Osteoblast (primary cell): Measurements from ENCODE around the gene RHBDL1. TPM values are rescaled to one million over a fixed set of nuclear protein-coding genes. Genes with fewer than 3 reads are reported as not detected.
"Not testable (repeated sequence)": the region's sequence is repeated elsewhere in the genome, so short reads cannot be mapped to it uniquely, and the experiment has no call there.

ENCODE experiments used
- DNase-seq: peaks from one replicate; pipeline ENCODE4 v3.0.0; 2011; ENCODE audit warnings: low spot score, mixed read lengths; ENCODE audit not compliant: insufficient read length; ENCODE audit errors: missing footprints
- H2AFZ ChIP-seq: 2 replicates; pipeline ENCODE4 v1.6.0; 2011; ENCODE audit warnings: mild to moderate bottlenecking, low read length
- H3K27ac ChIP-seq: 2 replicates; pipeline ENCODE4 v1.5.1; 2011; ENCODE audit warnings: mild to moderate bottlenecking, low read depth, low read length, moderate library complexity
- H3K27me3 ChIP-seq: 2 replicates; pipeline ENCODE4 v1.6.0; 2012; ENCODE audit warnings: mild to moderate bottlenecking, control low read depth, inconsistent platforms, low read length, moderate library complexity; ENCODE audit not compliant: insufficient read depth
- H3K36me3 ChIP-seq: 2 replicates; pipeline ENCODE4 v1.5.1; 2011; ENCODE audit warnings: mild to moderate bottlenecking, low read length, control low read depth, moderate library complexity; ENCODE audit not compliant: insufficient read depth
- H3K4me1 ChIP-seq: 2 replicates; pipeline ENCODE4 v1.5.1; 2011; ENCODE audit warnings: mild to moderate bottlenecking, low read length, control low read depth, moderate library complexity; ENCODE audit not compliant: insufficient read depth
- H3K4me2 ChIP-seq: 2 replicates; pipeline ENCODE4 v1.6.0; 2011; ENCODE audit warnings: mild to moderate bottlenecking, low read length; ENCODE audit not compliant: insufficient read depth
- H3K4me3 ChIP-seq: fragments of 200-600 bp; sonication (generic); 3 replicates; pipeline ENCODE4 v1.5.1; 2012; ENCODE audit warnings: mild to moderate bottlenecking, low read length, inconsistent platforms; ENCODE audit not compliant: insufficient read depth
- H3K79me2 ChIP-seq: 2 replicates; pipeline ENCODE4 v1.6.0; 2012; ENCODE audit warnings: mild to moderate bottlenecking, low read length, control low read depth, inconsistent platforms; ENCODE audit not compliant: insufficient read depth
- H3K9me3 ChIP-seq: 2 replicates; pipeline ENCODE4 v1.5.1; 2011; ENCODE audit warnings: low read depth, low read length, control low read depth
- H4K20me1 ChIP-seq: 2 replicates; pipeline ENCODE4 v1.6.0; 2012; ENCODE audit warnings: mild to moderate bottlenecking, low read length, control low read depth; ENCODE audit not compliant: insufficient read depth
- CTCF ChIP-seq: IDR thresholded peaks from 2 replicates; pipeline ENCODE4 v1.5.1; 2011; ENCODE audit warnings: mild to moderate bottlenecking, low read depth, low read length, moderate library complexity; ENCODE audit errors: extremely low read depth
- total RNA-seq: library from RNA; depleted of rRNA; stranded (reverse); fragments of >200 nt; gene quantifications from 2 replicates; pipeline ENCODE4 v1.2.3, GENCODE V29; 2012

RHBDL1 gene
- total RNA-seq, 1 donor, result 1.1 TPM

GRCh38 chr16:685967-686366 is 10.5 kb downstream of the RHBDL1 start:
- Histone ChIP-seq H3K27ac (no peak overlapping the region), H3K27me3 (no peaks in the 10 kb centered on the region), H3K4me2 (no peak overlapping the region), H3K4me3 (no peak overlapping the region), H4K20me1 (peaks cover 26% of the 10 kb centered on the region), H3K4me1 (peaks cover 28% of the 10 kb centered on the region), H3K9me3 (no peaks in the 10 kb centered on the region), H2AFZ (no peak overlapping the region), H3K79me2 (peaks cover 52% of the 10 kb centered on the region), H3K36me3 (peaks cover 23% of the 10 kb centered on the region)
- peak; percentile 96 for DNase-seq
- peak; percentile 61 for TF ChIP-seq CTCF

- Histone ChIP-seq H3K36me3 (peaks cover 18% of the 10 kb centered on the region), H4K20me1 (peaks cover 19% of the 10 kb centered on the region), H2AFZ (no peak overlapping the region), H3K4me1 (peaks cover 21% of the 10 kb centered on the region), H3K4me2 (no peak overlapping the region), H3K27me3 (peaks cover under 1% of the 10 kb centered on the region), H3K4me3 (no peak overlapping the region), H3K27ac (no peak overlapping the region), H3K79me2 (peaks cover 45% of the 10 kb centered on the region), H3K9me3 (no peaks in the 10 kb centered on the region)
- TF ChIP-seq CTCF, result no peak
- DNase-seq, result no peak
Observed at GRCh38 chr16:686459-687260, 11.2 kb downstream of the RHBDL1 start.

- Histone ChIP-seq H3K4me1 (peaks cover 16% of the 10 kb centered on the region), H4K20me1 (peaks cover 11% of the 10 kb centered on the region), H2AFZ (no peak overlapping the region), H3K27me3 (peaks cover 9% of the 10 kb centered on the region), H3K36me3 (peaks cover 10% of the 10 kb centered on the region), H3K27ac (no peak overlapping the region), H3K4me2 (no peak overlapping the region), H3K9me3 (no peaks in the 10 kb centered on the region), H3K79me2 (peaks cover 37% of the 10 kb centered on the region), H3K4me3 (no peak overlapping the region)
- TF ChIP-seq CTCF, result no peak
- no peak for DNase-seq
Observed at GRCh38 chr16:687499-687898, 12.0 kb downstream of the RHBDL1 start.

- Histone ChIP-seq H3K4me1 (peaks cover 9% of the 10 kb centered on the region), H3K79me2 (peaks cover 22% of the 10 kb centered on the region), H3K4me3 (peak overlapping the region; percentile 94), H4K20me1 (no peaks in the 10 kb centered on the region), H3K36me3 (peaks cover 2% of the 10 kb centered on the region), H3K9me3 (no peaks in the 10 kb centered on the region), H3K4me2 (peak overlapping the region; percentile 90), H3K27me3 (peaks cover 25% of the 10 kb centered on the region), H3K27ac (peak overlapping the region; percentile 76), H2AFZ (peak overlapping the region; percentile 88)
- DNase-seq, result no peak
- TF ChIP-seq CTCF, result no peak
Observed at GRCh38 chr16:689175-689897, 13.9 kb downstream of the RHBDL1 start.

- H3K4me3 ChIP-seq, DNase-seq, H3K4me1 ChIP-seq, H2AFZ ChIP-seq, H3K9me3 ChIP-seq, H4K20me1 ChIP-seq, H3K36me3 ChIP-seq, H3K27ac ChIP-seq, H3K4me2 ChIP-seq: not testable (repeated sequence)
- Histone ChIP-seq H3K27me3 (peaks cover 42% of the 10 kb centered on the region), H3K79me2 (peaks cover 15% of the 10 kb centered on the region)
Observed at GRCh38 chr16:691242-691641, 15.8 kb downstream of the RHBDL1 start.
